GM12892 (cell line): ENCODE data around the gene LRMDA.

ENCODE experiments used
- POLR2A ChIP-seq: IDR thresholded peaks from 2 replicates; pipeline ENCODE4 v1.6.1; 2011; ENCODE audit warnings: low read depth, low read length, control low read depth
- POLR2AphosphoS5 ChIP-seq: IDR thresholded peaks from 2 replicates; pipeline ENCODE4 v1.6.1; 2011; ENCODE audit warnings: low read depth, low read length, control low read depth
- TAF1 ChIP-seq: IDR thresholded peaks from 2 replicates; pipeline ENCODE4 v1.6.1; 2011; ENCODE audit warnings: low read depth, mild to moderate bottlenecking, control low read depth, low read length, borderline replicate concordance

- TF ChIP-seq POLR2AphosphoS5 = no peak
- TF ChIP-seq TAF1 = no peak
- TF ChIP-seq POLR2A = no peak
Measured at GRCh38 chr10:75633568-75633967, 202.1 kb downstream of the LRMDA start.
